SKM-1 (cell line): ENCODE data around the gene DYNLRB1.

Source experiments
- DNase-seq: peaks from one replicate; lab custom pipeline; 2025; ENCODE audit not compliant: unreplicated experiment; lab: John Stamatoyannopoulos, UW

The DYNLRB1 gene

DNA sequence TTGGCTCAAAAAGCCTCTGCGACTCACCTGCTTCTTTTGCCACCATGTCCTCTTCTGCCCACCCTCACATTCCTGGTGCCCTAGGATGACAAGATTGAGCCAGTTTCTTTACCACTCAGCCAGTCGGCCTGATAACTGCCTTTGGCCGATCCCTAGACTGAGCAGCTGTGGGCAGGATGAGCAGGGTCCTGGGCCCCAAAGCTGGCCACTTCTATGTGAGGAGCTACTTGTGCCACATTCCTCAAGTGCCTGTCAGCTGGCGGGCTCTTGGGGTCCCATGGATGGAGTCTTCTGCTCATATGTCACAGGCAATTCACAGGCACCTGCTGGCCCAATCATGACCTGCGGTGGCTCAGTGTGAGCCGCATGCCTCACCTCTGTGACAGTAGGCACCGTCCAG is 16.5 kb downstream of the DYNLRB1 start:
- DNase-seq = no peak

DNA sequence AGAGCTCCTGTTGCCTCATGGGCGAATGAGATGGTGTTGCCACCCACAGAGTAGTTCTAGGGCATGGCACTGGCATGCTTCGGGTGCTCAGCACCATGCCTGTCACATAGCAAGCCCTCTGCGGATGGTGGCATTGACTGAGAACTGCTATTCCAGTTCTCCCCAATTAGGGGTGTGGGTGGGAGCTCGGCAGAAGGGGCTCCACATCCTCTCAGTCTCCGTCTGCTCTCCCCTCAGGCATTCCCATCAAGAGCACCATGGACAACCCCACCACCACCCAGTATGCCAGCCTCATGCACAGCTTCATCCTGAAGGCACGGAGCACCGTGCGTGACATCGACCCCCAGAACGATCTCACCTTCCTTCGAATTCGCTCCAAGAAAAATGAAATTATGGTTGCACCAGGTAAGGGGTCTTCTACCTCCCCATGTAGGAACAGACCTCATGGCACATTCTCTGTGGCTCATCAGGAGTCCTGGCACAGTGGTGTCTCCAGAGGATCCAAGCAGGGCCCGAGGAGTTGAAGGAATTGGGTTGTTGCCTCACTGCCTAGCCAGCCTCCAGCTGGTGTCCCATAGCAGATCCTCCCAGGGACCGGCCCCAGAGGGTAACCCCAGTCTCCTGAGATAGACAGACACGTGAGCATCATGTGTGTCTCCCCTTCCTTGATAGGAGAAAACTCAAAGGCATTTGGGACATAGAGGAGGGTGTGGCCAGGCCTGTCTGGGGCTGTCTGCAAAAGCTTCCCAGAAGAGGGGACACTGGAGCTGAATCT is 18.4 kb downstream of the DYNLRB1 start:
- DNase-seq = no peak

DNA sequence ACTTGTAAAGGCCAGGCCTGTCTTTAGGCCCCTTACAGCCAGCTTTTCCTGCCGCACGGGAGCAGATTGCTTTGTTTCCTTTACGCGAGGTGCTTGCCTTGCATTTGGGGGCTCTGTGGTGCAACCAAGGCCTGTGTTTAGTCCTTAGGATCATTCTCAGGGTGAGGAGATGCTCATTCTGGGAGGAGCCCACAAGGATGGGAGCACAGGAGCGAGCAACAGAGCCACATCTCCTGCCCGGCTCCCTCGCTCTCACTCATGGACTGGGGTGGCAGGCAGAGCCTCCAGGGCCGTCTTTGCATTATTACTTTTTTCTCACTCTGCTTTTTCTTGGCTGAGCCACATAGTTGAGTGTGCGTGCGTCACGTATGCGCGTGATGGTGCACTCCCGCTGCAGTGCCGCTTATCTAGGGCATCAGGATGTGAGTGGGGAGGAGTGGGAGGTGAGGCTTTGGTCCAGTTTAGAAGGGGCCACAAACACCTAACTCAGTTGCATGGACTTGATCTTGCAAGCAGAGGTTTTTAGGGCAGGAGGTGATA is 19.1 kb downstream of the DYNLRB1 start:
- DNase-seq = no peak

GRCh38 chr20:34535857-34536256 is 19.6 kb downstream of the DYNLRB1 start:
- no peak for DNase-seq

DNA sequence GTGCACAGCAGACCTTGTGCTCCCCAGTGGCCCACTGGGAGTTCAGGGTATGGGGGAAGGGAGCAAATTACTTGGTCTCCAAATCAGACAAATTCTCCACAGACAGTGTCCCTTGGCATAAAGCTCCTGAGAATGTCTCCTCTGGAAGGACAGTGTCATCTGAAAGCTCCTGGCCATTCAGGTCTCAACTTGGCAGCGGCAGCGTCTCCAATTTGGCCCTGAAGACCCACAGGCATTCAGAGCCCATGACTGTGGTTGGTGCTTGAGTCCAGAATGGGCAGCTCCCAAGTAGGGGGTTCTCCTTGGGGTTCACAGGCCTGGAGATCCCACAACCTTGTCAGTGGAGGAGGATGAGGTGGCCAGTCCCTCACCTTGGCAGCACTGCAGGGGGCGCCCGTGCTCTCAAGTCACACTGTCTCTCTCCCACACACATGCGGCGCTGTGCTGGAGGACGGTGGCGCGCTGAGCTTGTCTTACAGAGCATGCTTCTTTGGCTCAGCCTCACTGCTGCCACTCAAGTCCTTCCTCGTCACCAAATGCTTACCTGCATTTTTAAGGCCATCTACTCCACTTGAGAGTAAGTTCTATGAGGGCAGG is 20.7 kb downstream of the DYNLRB1 start:
- DNase-seq = peak; percentile 21

GRCh38 chr20:34537651-34538050 is 21.4 kb downstream of the DYNLRB1 start:
- no peak for DNase-seq

GRCh38 chr20:34538671-34539123 is 22.5 kb downstream of the DYNLRB1 start:
- peak; percentile 54 for DNase-seq

DNA sequence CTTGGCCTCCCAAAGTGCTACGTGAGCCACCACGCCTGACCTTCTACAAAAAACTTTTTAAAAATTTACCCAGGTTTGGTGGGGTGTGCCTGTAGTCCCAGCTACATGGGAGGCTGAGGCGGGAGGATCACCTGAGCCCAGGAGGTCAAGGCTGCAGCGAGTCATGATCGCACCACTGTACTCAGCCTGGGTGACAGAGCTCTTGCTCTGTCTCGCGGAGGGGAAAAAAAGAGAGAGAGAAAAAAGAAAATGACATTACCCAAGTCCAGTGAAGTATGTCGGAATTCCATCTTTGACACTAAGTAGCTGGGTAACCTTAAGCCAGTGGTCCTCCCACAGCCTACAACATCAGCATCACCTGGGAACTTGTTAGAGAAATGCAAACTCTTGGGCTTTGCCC is 23.5 kb downstream of the DYNLRB1 start:
- no peak for DNase-seq

DNA sequence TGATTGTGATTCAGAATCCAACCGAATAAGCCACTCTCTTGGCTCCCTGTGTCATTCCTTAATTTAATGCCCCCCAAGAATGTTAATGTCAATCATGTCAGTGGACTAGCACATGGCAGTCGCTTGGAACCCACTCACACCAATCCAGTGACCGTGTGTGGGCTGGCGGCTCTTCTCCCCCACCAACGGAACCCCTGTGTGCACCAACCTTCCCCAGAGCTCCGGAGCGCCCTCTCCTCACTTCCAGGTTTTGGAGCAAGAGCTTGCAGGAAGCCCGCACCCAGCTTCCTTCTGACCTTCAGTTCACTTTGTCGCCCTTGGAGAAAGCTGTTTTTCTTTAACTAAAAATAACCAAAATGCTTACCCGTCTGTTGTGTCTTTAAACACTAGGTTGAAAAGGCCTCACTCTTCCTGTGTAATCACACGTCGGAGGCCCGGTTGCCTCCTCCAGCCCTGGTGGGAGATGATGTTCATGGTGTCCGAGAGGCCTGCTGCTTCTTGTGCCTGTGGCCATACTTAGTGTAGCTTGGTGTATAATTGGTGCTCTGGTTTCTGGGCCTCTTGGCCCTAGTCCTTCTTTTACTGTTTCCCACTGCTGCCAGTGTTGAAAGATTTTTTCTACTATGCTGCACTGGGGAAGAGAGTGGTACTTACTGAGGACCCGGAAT is 24.5 kb downstream of the DYNLRB1 start:
- DNase-seq = no peak

DNA sequence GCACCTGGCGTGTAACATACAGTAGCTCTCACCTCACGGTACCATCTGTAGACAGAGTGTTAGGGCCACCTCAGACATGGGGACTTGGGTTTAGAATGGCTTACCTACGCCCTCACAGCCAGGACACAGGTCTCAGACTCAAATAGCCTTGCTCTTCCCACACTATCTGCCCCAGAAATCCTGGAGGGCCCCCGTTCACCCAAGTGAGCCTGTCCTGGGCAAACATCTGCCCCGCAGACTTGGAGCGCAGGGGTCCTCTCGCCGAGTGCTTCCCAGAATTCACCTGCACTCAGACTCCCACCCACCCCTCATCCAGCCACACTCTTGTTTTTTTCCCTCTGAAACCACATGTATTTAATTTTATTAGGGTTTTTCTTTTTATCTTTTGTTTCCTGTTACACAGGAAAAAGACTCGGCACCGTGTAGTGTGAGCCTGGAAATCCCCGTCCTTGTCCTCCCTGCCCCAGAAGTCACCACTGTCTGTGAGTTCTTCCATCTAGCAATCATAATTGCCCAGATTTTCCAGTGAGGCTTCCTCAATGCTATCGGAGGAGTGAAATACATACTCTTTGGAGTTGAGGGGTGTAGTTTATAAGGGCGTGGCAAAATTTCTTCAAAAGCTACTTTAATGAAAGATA is 25.2 kb downstream of the DYNLRB1 start:
- no peak for DNase-seq

DNA sequence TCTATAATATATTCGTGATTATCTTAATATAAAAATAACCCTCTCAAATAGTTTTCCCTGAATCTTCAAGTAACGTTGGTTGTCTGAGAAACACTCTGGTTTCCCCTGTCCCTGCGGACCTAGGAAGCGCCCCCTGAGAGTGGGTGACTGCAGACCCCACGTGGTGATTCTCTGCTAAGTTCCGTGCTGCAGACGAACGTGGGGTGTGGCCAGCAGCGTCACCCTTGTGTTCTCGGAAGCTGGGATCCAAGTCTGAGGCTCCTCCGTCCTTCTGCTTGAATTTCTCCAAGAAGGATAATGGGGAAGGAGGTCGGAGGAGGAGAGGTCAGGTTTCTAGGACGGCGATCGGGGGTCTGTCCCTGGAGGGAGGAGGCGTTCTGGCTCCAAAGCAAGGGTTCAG is 25.7 kb downstream of the DYNLRB1 start:
- no peak for DNase-seq

GRCh38 chr20:34542439-34542838 is 26.2 kb downstream of the DYNLRB1 start:
- DNase-seq = no peak

DNA sequence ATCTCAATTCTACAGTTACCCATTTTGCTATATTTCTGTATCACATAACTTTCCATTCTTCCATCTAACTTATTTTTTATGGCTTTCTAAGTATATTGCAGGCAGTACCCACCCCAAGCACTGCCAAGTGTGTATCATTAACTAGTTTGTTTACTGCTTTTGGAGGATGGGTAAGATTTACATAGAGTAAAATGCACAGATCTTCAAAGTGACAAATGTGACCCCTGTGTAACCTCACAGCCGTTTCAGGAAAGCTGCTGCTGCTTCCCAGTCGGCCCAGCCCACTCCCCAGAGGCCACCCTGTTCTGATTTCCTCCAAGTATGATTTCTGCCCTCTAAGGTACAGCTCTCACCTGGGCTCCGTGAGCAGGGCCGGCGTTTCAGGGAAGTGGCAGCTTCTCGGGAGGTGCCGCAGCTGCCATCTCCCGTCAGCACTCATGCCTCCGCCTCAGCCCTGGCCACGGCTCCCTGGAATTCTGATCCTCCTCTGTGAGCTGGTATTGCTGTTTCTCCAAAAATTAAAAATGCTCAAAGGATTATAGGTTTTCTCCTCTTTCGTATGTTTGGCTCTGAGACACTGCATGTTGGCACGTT is 27.3 kb downstream of the DYNLRB1 start:
- no peak for DNase-seq

GRCh38 chr20:34544109-34544796 is 28.0 kb downstream of the DYNLRB1 start:
- DNase-seq = no peak

DNA sequence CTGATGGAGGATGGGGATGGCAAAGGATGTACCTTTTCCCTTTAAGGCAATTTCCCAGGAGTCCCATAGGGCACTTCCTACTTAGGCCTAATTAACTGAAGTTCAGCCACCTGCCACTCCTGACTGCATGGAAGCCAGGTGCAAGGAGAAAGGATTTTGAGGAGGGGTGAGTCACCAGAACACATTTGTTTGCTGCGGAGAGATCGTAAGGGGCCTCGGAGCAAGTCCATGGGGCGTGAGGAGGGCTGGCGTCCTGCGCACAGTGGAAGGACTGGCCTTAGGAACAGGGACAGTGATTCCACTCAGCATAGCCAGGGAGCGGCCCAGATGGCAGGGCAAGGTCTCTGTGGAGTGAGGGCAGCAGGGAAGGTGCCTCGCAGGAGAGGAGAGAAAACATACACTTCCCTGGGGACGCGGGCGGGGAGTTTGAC is 30.5 kb downstream of the DYNLRB1 start:
- DNase-seq = no peak

GRCh38 chr20:34547844-34548613 is 31.8 kb downstream of the DYNLRB1 start:
- no peak for DNase-seq

- DNase-seq = no peak
Observed at GRCh38 chr20:34549291-34549928, 33.2 kb downstream of the DYNLRB1 start.

DNA sequence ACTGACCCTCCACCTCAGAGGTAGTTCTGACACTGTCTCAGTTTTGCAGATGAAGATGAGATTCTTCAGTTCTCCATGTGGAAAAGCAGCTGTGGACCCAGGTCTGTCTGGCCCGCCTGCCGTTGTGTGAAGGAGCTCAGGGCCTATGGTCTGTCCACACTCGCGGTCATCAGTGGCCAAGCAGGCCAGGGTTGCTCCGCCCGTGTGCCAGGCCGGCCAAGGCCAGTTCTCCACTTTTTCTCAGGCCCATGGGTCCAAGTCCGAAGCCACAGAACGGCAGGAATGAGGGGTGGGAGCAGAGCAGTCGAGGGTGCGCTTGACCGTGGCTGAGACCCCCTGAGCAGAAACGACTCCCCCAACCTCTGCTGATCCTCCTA is 33.7 kb downstream of the DYNLRB1 start:
- no peak for DNase-seq

DNA sequence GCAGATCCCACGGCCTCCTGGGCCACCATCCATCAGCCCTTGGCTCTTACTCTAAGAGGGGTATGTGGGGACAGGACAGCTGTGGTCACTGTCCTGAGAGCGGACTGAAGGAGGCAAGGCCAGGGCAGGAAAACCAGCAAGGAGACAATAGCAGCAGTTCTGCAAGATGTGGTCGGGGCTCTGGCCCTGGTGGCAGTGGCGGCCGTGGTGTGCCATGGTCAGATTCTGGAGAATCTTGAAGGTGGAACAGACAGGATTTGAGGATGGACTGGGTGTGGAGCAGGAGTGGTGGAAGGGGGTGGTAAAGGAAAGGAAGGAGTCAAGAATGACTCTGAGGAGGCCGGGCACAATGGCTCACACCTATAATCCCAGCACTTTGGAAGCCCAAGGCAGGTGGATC is 36.3 kb downstream of the DYNLRB1 start:
- DNase-seq = no peak
